ENCODE data around the gene HLF.
"Not testable (repeated sequence)": the region's sequence is repeated elsewhere in the genome, so short reads cannot be mapped to it uniquely, and the experiment has no call there.

HLF gene

GRCh38 chr17:55314061-55314783 lies 49.5 kb downstream of the HLF start:
- no peak for DNase-seq

- DNase-seq = no peak
Observed at GRCh38 chr17:55314784-55315491, 50.2 kb downstream of the HLF start.

GRCh38 chr17:55316499-55316898 lies 51.7 kb downstream of the HLF start:
- DNase-seq = no peak

GRCh38 chr17:55317284-55317683 lies 52.5 kb downstream of the HLF start:
- DNase-seq = no peak

- no peak for DNase-seq
Observed at GRCh38 chr17:55318081-55318480, 53.3 kb downstream of the HLF start.

GRCh38 chr17:55318715-55319487 lies 54.1 kb downstream of the HLF start:
- no peak for DNase-seq

GRCh38 chr17:55319933-55320593 lies 55.3 kb downstream of the HLF start:
- no peak for DNase-seq

- no peak for DNase-seq
Observed at GRCh38 chr17:55320594-55321426, 56.0 kb downstream of the HLF start.

- no peak for DNase-seq
Observed at GRCh38 chr17:55321427-55322060, 56.8 kb downstream of the HLF start.

- DNase-seq = no peak
Observed at GRCh38 chr17:55322453-55322985, 57.8 kb downstream of the HLF start.

- no peak for DNase-seq
Observed at GRCh38 chr17:55323518-55324295, 58.9 kb downstream of the HLF start.

GRCh38 chr17:55324296-55324978 lies 59.7 kb downstream of the HLF start:
- DNase-seq = no peak

- DNase-seq = no peak
Observed at GRCh38 chr17:55325406-55325805, 60.6 kb downstream of the HLF start.

GRCh38 chr17:55326030-55326429 lies 61.3 kb downstream of the HLF start:
- no peak for DNase-seq

- no peak for DNase-seq
Observed at GRCh38 chr17:55327225-55328088, 62.7 kb downstream of the HLF start.

- not testable (repeated sequence) for DNase-seq
Observed at GRCh38 chr17:55328514-55328913, 63.8 kb downstream of the HLF start.

GRCh38 chr17:55330344-55330933 lies 65.7 kb downstream of the HLF start:
- DNase-seq = no peak

- no peak for DNase-seq
Observed at GRCh38 chr17:55332296-55333041, 67.7 kb downstream of the HLF start.
